CD4-positive, alpha-beta T cell treated with Interleukin-12 subunit alpha and Interleukin-12 subunit beta, for 1 hour (primary cell): Measurements from ENCODE around the gene SYT1.
"Not testable (repeated sequence)": the region's sequence is repeated elsewhere in the genome, so short reads cannot be mapped to it uniquely, and the experiment has no call there.

ENCODE experiments used
- DNase-seq: peaks from one replicate; pipeline ENCODE4 v3.0.0-alpha.2; 2020

The SYT1 gene

DNA sequence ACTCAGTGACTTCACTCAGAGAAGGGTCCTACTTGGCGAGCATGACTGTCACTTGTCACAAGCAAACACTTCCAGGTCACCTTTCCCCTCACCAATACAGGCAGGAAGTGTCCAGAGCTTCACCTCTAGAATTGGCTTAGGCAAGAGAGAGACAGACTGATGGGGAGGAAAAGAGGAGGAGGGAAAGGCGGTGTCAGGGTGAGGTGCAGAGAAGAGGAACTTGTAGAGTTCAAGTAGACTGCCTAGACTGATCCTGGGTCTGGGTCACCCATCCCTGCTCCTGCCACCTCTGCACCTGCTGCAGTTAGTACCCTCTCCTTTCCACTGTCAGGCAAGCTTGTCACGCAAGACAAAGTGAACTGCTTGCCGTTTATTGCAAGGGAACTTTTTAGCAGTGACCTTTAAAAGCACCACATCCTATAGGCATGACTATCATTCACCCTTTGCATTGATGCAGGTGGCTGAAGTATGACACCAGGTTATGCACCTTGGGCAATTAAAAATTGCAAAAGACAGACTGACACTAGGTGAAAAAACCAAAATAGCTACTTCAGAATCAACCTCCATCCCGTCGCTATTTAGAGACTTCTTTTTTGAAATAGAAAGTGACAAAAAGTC is 292.4 kb downstream of the SYT1 start:
- no peak for DNase-seq

DNA sequence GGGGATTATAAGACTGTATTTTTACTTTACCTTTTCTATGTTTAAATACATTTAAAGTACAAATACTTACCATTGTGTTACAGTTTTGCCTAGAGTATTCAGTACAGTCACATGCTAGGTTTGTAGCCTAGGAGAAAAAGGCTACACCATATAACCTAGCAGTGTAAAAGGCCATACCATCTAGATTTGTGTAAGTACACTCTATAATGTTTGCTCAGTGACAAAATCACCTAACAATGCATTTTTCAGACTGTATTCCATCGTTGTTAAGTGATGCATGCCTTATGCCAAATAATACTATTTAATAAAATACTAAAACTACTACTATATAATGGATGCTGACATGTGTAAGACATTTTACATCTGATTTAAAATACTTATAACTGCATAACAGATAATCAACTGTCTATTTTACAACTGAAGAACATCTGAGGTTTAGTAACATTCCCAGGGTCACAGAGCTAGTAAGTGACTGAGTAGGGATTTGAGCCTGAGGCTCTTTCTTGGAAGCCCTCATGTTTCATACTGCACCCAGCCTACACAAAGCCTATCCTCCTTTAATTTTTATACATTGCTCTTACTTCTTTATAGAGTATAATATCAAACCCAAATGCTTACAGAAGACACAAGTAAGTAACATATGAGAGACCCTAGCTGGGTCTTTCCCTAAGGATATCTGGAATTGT is 296.8 kb downstream of the SYT1 start:
- no peak for DNase-seq

DNA sequence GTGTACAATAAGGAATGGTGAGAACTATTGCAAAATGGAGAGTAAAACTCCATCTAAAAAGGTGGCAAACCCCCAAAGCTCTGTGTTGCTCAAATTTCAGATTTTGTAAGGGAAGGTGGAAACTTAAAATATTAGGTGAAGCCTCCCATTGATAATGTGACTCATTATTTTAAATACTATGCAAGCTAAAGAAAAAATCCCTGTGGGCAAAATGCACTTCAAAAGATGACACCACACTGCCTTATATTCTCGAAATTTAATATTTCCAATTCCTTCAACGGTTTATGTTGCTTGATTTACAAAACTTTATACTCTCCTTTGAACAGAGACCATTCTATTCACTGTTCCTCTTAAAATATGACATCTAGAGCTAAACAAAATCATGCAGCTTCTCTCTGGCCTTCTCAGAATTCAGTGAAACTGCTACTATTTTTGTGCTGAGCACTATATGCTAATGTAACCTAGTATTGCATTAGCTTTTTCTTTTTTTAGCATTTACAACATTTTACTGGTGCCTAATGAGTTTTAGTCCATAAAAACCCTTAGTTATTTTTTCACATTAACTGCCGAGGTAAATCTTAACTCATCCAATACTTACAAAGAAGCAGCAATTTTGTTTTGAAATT is 297.7 kb downstream of the SYT1 start:
- no peak for DNase-seq

DNA sequence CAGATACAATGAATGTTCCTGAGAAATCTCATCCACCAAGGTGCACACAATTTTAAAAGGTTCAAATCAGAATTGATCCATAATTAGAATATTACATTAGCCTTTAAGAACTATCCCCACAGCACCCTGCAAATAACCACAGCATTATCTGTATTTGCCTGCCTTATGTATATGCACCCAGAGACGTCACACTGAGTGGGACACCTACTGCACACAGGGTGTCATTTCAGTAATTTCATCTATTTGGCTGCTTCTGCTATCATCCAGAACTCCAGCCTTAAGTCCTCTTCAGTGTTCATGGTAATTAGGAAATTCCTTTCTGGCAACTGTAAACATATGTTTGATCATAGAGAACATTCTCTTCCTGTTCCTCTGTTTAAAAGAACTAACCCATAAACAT is 298.4 kb downstream of the SYT1 start:
- DNase-seq = no peak

DNA sequence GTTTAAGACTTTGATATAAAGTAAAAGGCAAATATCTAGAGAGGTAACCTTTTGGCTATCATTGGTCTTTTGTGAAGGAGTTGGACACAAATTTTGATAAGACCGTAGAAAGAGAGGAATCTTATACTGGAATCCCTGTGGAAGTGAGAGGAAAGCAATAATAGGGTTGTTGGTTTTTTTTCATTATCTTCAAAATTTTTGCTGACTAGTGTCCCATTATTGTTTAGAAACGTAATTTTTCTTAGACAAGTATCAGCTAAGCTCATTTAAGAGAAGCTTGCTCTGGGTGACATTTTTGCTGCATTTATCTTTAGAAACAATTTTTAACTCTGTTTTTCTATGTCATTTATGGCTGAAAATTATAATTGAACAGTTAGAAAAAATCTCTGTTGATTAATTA is 300.3 kb downstream of the SYT1 start:
- DNase-seq = no peak

DNA sequence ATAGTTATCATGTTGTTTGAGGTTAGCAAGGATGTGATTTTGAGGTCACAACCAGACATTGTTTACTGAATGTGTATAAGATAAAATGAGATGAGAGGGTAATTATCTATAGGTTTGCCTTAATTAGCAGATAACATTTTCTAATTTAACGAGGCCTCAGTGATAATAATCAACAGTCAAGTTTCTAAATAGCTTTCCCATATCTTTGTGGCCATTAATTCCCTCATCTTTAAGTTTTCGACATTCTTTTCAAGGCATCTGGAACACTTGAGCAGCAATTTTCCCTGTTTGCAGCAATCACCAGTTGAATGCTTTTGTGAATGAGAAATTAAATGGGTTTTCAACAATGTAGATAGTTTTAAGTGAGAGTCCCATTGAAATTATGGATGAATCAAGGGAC is 304.1 kb downstream of the SYT1 start:
- no peak for DNase-seq

DNA sequence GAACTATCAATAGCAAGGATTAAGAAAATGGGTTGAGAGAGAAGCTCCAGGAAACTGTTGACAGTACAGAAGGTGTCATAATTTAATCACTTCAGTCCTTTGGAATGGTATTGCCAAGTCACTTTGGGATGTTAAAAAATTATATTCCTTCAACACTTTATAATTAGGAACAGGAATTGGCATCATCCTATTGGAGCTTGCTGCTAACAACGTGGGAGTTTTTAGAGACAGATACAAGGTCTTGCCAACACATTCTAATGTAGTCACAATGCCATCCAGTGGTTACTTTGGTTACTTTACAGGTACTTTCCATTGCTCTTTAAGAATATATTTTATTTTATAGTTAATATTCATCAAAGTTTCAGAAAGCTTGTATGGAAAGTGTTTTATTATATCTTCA is 310.1 kb downstream of the SYT1 start:
- no peak for DNase-seq

DNA sequence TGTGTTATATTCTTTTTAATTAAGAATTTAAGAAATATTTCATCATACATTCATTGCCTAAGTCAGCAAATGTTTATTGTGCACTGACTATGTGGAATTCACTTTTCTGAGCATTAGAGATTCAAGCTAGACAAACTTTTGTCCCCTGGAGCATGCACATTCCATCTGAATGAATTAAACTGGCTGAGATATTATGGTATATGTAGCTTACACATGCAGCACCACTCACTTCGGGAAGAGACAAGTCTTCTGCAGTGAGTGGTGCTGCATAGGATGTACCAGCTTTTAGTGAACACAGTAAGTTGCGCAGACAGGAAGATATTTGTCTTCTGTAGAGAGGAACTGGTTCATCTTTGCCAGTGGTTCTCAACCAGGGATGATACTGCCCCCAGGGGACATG is 318.4 kb downstream of the SYT1 start:
- no peak for DNase-seq

DNA sequence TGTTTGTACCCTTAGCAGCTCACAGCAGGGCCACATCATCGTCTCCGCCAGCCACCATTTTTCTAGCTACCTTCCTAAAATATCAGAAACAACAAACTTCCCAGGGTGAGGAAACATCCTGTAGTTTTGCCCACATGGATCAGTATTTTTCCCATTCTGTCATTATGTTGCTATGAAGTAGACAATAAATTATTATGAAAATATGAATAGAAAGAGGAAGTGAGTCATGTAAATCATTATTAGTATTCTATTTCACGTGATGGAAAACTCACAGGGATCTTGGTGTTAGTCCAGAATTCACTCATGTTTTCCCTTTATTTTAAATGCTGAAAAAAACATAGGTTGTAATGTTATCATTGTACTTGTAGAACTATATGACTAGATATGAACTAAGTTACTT is 319.4 kb downstream of the SYT1 start:
- DNase-seq = no peak

DNA sequence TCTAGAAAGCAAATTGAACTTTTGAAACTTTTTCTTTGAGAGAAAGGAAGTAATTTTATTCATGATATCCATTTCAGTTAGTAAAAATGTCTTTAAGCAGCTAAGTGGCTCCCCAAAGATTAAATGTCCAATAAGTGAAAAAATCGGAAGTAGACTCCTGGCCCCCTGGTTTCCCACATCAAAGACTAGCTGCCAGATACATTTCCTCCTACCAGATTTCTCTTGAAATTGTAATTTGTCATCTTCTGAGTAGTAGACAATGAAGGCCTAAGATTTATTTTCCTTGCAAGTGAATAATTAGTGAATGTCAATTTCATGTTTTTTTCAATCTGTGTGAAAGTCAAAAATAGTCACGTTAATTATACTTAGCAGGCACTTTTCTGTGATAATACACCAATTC is 321.9 kb downstream of the SYT1 start:
- no peak for DNase-seq

DNA sequence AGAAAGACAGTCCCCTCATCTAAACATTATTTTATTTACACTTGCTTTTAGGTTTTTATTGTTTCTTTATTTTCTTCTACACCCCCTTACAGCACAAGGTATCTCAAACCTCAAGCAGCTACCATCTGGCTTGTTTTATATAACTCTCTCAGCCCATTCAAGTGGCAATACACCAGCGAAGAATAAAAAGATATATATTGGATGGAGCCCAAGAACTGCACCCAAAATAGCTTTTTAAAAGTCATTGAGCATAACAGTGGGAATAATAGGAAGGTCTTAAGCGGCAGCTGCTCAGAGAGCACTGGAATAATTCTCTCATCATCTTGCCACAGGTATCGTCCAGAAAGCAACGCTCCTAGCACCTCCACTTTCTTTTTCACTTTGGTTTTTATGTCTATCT is 322.5 kb downstream of the SYT1 start:
- DNase-seq = no peak

DNA sequence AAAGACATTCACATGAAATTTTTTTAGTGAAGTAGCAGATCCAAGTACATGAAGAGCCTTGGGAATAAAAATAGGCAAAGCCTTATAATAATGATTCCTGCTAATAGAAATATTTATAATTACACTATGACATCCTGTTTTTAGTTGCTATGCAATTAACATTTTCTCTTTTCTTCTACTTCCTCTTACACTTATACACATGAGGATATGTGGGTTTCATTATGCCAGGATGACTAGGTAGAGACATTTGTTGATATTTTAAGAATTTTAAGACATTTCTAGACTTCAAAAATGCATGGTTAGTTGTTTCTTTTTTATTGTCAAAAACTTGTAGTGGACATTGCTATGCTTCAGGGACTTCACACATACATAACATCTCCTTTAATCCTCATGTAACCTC is 326.8 kb downstream of the SYT1 start:
- DNase-seq = no peak

DNA sequence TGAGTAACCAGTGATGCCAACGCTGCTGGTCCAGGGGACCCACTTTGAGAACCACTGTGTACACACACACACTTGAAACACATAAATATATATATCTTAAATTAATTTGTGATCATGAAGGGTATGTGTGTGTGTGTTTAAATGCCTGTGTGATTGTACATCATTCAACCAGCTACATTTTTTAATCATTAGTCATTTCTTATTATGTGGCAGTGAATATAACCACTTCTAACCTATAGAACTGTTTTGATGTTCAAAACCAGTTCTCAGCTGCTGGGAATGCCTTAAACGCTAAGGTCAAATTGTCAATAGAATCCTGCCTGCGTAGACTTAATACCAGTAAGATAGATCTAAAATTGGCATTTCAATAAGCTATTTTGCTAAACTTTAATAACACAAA is 330.0 kb downstream of the SYT1 start:
- DNase-seq = no peak

DNA sequence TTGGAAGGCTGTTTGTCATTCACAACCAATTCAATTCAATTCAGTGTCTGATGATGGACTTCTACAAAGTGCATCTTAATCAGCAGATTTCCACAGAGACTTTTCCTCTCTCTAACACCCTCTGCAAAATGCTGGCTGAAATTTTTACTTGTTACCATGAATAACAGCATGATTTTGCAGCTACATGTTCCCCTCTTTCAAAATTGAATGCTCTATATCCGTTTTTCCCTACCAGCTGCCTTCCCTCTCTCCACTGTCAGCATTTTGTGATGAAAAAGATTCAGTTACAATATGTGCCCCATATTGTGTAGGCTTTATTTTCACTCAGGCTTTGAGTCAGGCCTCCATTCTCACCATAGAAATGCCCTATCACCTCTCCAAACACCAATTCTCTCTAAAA is 334.6 kb downstream of the SYT1 start:
- no peak for DNase-seq

DNA sequence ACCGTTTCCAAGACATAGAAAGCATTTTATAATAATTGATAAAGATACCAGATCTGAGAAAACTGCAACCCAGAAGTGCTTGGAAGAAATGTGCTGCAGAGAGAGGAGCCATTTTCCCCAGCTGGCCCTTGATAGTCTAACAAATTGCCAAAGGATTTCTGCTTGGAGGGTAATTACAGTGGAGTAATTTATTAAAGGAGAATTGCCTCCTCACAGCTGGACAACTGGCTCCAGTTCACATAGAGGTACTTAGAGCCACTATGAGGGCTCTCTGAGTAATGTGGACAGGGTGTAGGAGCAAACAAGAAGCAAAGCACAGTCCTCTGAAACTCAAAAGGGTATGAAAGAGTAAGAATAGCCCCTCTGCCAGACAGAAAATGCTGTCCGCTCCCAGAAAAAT is 335.6 kb downstream of the SYT1 start:
- DNase-seq = no peak

DNA sequence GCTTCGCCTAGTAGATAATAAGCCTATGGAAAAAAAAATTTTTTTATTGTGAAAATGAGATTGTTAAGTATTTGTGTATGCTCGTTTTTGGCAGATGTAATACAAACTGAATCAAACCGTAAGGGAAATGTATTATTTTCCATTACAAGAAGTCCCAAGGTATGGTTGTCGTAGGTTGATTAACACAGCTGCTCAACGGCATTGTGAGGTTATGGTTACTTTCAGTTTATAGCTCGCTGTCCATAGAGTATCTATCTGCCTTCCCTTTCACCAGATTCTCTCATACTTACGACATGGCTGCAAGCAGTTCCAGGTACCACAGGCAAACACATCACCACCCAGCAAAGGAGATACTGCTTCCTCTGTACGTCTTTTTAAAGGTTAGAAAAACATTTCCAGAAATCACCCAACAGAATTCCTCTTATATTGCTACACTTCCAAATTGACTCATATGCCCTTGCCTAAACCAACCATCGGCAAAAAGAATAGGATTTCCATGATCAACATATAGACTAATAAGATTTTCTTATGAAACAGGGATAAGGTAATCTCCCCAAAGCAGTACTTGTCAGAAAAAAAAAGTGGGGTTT is 338.6 kb downstream of the SYT1 start:
- no peak for DNase-seq

DNA sequence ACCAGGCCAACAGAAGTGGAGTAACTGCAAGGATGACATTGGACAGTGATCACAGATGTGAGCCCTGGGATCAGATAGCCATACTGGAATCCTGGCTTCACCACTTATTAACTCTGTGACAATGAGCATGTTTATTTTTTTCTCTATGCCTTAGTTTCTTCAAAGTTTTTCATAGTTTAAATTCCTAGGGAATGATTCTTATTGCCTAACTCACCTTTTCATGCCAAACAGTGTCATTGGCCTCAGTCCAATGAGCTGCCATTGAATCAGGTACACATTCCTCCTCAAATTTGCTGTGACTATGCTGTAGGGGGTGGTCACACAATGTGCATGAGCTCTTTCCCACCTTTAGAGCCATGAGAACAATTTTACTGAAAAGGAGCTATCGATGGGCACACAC is 342.3 kb downstream of the SYT1 start:
- no peak for DNase-seq

DNA sequence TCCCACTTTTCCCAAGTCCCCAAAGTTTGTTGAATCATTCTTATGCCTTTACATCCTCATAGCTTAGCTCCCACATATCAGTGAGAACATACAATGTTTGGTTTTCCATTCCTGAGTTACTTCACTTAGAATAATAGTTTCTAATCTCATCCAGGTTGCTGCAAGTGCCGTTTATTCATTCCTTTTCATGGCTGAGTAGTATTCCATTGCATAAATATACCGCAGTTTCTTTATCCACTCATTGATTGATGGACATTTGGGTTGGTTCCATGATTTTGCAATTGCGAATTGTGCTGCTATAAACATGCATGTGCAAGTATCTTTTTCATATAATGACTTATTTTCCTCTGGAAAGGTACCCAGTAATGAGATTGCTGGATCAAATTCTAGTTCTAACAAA is 345.8 kb downstream of the SYT1 start:
- DNase-seq = not testable (repeated sequence)

DNA sequence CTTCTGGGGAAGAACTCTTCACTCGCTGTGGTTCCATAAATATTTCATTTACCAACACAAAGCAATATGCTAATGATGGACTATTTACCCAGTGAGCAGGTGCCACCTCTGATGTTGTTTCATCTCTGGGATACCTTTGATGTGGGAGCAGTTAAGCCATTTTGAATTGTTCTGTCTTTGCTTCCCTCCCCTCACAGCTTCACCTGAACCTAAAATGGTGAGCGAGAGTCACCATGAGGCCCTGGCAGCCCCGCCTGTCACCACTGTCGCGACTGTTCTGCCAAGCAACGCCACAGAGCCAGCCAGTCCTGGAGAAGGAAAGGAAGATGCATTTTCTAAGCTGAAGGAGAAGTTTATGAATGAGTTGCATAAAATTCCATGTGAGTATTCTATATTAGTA is 352.7 kb downstream of the SYT1 start:
- no peak for DNase-seq

DNA sequence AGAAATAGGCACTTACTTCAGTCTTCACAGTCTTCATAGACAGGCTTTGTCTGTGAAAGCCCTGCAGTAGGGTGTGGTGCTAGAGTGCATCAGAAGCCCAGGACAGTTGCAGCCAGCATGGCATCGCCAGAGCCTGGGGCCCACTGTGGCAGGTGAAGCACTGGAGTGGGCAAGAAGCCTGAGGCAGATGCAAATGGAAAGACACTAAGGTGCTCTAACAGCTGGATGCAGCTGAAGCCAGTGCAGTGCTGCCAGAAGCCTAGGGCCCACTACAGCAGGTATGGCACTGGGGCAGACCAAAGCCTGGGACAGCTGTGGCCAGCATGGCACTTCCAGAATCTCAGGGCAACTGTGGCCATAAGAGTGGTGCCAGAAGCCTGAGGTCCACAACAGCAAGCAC is 358.6 kb downstream of the SYT1 start:
- no peak for DNase-seq

DNA sequence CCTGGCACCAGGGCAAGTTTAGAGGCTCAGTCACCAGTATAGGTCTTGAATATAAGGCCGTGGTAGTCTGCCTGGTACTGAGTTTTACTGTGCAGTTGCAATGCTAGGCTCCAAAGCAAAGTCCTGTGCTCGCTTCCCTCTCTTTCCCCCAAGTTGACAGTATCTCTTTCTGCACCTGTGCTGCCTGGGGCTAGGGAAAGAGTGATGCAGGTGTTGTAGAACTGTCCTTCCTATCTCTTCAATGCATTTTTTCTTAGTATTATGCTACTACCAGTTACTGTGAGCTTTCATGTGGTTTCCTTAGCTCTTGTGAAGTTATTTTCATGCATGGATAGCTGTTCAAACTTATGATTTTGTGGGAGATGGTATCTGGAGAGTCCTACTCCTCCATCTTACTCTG is 359.2 kb downstream of the SYT1 start:
- no peak for DNase-seq

DNA sequence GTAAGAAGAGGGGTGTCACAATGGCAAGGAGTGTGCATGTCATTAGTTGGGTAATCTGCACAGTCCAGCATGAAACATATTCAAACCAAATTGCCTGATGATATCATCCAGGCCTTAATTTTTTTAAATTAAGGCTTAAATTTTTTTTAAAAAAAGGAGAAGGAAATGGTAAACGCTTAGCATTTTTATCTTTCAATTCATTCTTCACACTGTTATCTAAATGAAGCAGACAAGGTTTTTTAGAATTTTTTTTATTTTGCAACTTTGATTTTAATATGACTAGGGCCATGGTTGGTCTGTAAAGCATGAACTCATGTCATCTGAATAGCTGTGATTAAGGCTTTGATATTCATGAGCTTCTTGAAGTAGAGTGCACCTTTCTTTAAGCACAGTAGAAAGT is 362.5 kb downstream of the SYT1 start:
- no peak for DNase-seq

DNA sequence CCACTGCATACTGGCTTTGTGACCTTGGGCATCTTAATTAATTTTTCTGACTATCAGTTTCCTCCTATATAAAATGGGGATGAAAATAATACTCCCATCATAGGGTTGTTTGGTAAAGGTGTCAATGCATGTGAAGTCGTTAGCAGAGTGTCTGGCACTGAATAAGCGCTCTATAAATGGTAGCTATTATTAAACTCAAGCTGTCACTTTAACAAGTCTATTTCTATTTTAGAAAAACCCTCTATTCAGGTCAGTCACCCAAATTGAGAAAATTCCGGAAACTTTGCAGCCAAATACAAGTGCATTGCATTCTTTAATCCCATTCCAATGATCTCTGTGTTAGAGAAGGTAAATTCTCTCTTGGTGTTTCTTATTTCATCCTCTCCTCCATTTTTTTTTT is 363.1 kb downstream of the SYT1 start:
- no peak for DNase-seq

DNA sequence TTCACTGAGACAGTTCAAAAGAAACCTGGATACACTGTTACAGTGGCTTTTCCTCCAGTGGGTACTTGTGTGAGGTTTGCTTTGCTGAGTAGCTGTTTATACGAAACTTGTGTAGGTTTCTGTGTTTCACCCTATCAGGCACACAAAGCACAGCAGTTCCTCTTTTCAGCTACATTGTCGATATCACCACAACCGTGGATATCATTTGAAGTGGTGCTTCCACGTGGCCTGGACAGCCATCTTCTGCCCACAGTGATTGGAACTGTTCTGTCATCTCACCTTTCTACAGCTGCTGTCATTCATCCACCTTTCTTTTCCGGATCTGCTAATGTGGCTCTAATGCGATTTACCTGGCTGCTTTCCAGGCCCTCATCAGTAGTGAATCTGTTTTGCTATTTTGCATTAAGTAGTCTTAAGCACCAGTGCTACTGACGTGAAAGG is 368.8 kb downstream of the SYT1 start:
- DNase-seq = no peak
